ENCODE data around the gene GSTM3.

GRCh38 chr1:109750920-109751319 is 10.1 kb upstream of the GSTM3 start:
- no peak for TF ChIP-seq EZH2 (IDR thresholded peaks at IDR 0.05)
- no peak for TF ChIP-seq POLR2AphosphoS5 (IDR thresholded peaks at IDR 0.05; ENCODE audit: borderline replicate concordance, low read depth, low read length)

Measured in SK-N-MC (cell line).